ENCODE data around the gene SUGCT.

GRCh38 chr7:40356312-40356711, 221.5 kb downstream of the SUGCT start:
- TF ChIP-seq CTCF (IDR thresholded peaks at IDR 0.05) (no peak), POLR2A (IDR thresholded peaks at IDR 0.05) (no peak)
